Vagina (tissue), 2 donors: ENCODE data around the gene SLFN13.

Experiments used
- CTCF ChIP-seq, 3 experiments: fragments of 450-650 bp in 2 of 3; fragments of 200-600 bp in 1 of 3; sonication (generic) in 1 of 3; IDR thresholded peaks; one replicate each; pipeline ENCODE4 v1.5.1; 2017 to 2019; ENCODE audit warnings: antibody characterized with exemption in 3 of 3, mild to moderate bottlenecking in 2 of 3, moderate library complexity in 2 of 3
- POLR2A ChIP-seq, 2 donors: fragments of 450-650 bp; IDR thresholded peaks; one replicate each; pipeline ENCODE4 v1.6.1; 2017; ENCODE audit warnings: antibody characterized with exemption in 2 of 2, mild to moderate bottlenecking in 2 of 2, moderate library complexity in 2 of 2

GRCh38 chr17:35486920-35487732, 38.6 kb upstream of the SLFN13 start:
- TF ChIP-seq CTCF (IDR thresholded peaks at IDR 0.05) (no peak), POLR2A (IDR thresholded peaks at IDR 0.05) (no peak)
